OCI-LY3 (cell line): ENCODE results near the gene IAH1.

Experiments used
- CTCF ChIP-seq: fragments of 200-600, 300-600 bp; sonication (generic); IDR thresholded peaks from 2 replicates; pipeline ENCODE4 v1.5.1; 2014; ENCODE audit warnings: antibody characterized with exemption, low read length, low read depth
- EZH2phosphoT487 ChIP-seq: fragments of 200-600 bp; shearing (Covaris generic); IDR thresholded peaks from 2 replicates; pipeline ENCODE4 v1.6.1; 2018; ENCODE audit warnings: antibody characterized with exemption, mixed run types, low read depth

GRCh38 chr2:9477914-9478313 is 3.6 kb downstream of the IAH1 start:
- TF ChIP-seq CTCF = no peak
- no peak for TF ChIP-seq EZH2phosphoT487
